ENCODE data around the gene RBSN.

The RBSN gene

GRCh38 chr3:15049584-15049983 lies 49.4 kb downstream of the RBSN start:
- TF ChIP-seq CTCF (IDR thresholded peaks at IDR 0.05; ENCODE audit: insufficient read depth, low read length, poor library complexity, severe bottlenecking) = no peak
- Histone ChIP-seq H3K36me3 (ENCODE audit: control insufficient read depth, insufficient read depth, low read length) (peaks cover 32% of the 10 kb centered on the region), H3K27me3 (replicated peaks; ENCODE audit: control insufficient read depth, insufficient read depth, low read length) (no peaks in the 10 kb centered on the region), H3K4me3 (replicated peaks; ENCODE audit: low read depth, low read length) (no peak overlapping the region)
- DNase-seq (ENCODE audit: extremely low read depth, insufficient read length) = no peak

- Histone ChIP-seq H3K36me3 (ENCODE audit: control insufficient read depth, insufficient read depth, low read length) (peaks cover 37% of the 10 kb centered on the region), H3K27me3 (replicated peaks; ENCODE audit: control insufficient read depth, insufficient read depth, low read length) (no peaks in the 10 kb centered on the region), H3K4me3 (replicated peaks; ENCODE audit: low read depth, low read length) (no peak overlapping the region)
- no peak for DNase-seq (ENCODE audit: extremely low read depth, insufficient read length)
- no peak for TF ChIP-seq CTCF (IDR thresholded peaks at IDR 0.05; ENCODE audit: insufficient read depth, low read length, poor library complexity, severe bottlenecking)
Measured at GRCh38 chr3:15045667-15046066, 53.3 kb downstream of the RBSN start.

- no peaks in the 10 kb centered on the region for H3K27me3 ChIP-seq (replicated peaks; ENCODE audit: control insufficient read depth, insufficient read depth, low read length)
- H3K4me3 ChIP-seq (replicated peaks; ENCODE audit: low read depth, low read length) = no peak overlapping the region
- TF ChIP-seq CTCF (IDR thresholded peaks at IDR 0.05; ENCODE audit: insufficient read depth, low read length, poor library complexity, severe bottlenecking) = no peak
- peaks cover 39% of the 10 kb centered on the region for H3K36me3 ChIP-seq (ENCODE audit: control insufficient read depth, insufficient read depth, low read length)
- DNase-seq (ENCODE audit: extremely low read depth, insufficient read length) = no peak
Measured at GRCh38 chr3:15044326-15044725, 54.6 kb downstream of the RBSN start.

GRCh38 chr3:15043408-15044171 lies 55.4 kb downstream of the RBSN start:
- H3K27me3 ChIP-seq (replicated peaks; ENCODE audit: control insufficient read depth, insufficient read depth, low read length) = no peaks in the 10 kb centered on the region
- no peak overlapping the region for H3K4me3 ChIP-seq (replicated peaks; ENCODE audit: low read depth, low read length)
- H3K36me3 ChIP-seq (ENCODE audit: control insufficient read depth, insufficient read depth, low read length) = peaks cover 39% of the 10 kb centered on the region
- no peak for DNase-seq (ENCODE audit: extremely low read depth, insufficient read length)
- no peak for TF ChIP-seq CTCF (IDR thresholded peaks at IDR 0.05; ENCODE audit: insufficient read depth, low read length, poor library complexity, severe bottlenecking)

- H3K36me3 ChIP-seq (ENCODE audit: control insufficient read depth, insufficient read depth, low read length) = peaks cover 38% of the 10 kb centered on the region
- no peak overlapping the region for H3K4me3 ChIP-seq (replicated peaks; ENCODE audit: low read depth, low read length)
- no peak for TF ChIP-seq CTCF (IDR thresholded peaks at IDR 0.05; ENCODE audit: insufficient read depth, low read length, poor library complexity, severe bottlenecking)
- no peak for DNase-seq (ENCODE audit: extremely low read depth, insufficient read length)
- no peaks in the 10 kb centered on the region for H3K27me3 ChIP-seq (replicated peaks; ENCODE audit: control insufficient read depth, insufficient read depth, low read length)
Measured at GRCh38 chr3:15042936-15043335, 56.0 kb downstream of the RBSN start.
